K562 (cell line): ENCODE results near the gene TFF3. TPM values are rescaled to one million over a fixed set of nuclear protein-coding genes. Genes with fewer than 3 reads are reported as not detected.

Experiments used
- ATAC-seq: fragments of 200-7000 bp; cut with Tn5 transposase; 3 replicates; pipeline ENCODE4 v1.9.1; 2020; ENCODE audit warnings: moderate library complexity
- BruUV-seq: library from RNA; stranded (reverse); fragments of 400-500 nt; replicated peaks from 2 replicates; lab custom pipeline; 2021; lab: Mats Ljungman, UMichigan
- CTCF ChIA-PET: fragments of 300-600 bp; formaldehyde crosslinking; extraction: SDS; loops from one replicate; lab custom pipeline; 2021; ENCODE audit warnings: low intra/inter-chr PET ratio; lab: Yijun Ruan, JAX
- POLR2A ChIA-PET: fragments of 300-600, 350-650 bp; sonication (Branson Sonifier 250); formaldehyde crosslinking; extraction: SDS; loops from one replicate; lab custom pipeline; 2021; ENCODE audit warnings: antibody characterized with exemption, inconsistent platforms; lab: Yijun Ruan, JAX
- DNase-seq, 4 experiments: peaks; one replicate each; pipeline versions ENCODE4 v3.0.0 to v3.0.0-alpha.2; 2011 to 2018; ENCODE audit warnings: low spot score in 3 of 4, mixed read lengths in 3 of 4; ENCODE audit errors: extremely low read depth in 1 of 4
- FAIRE-seq: peaks from 2 replicates; lab custom pipeline; 2011; peaks lifted over from hg19 to GRCh38; lab: Jason Lieb, UNC
- H2AFZ ChIP-seq: 2 replicates; pipeline ENCODE4 v1.6.0; 2011; ENCODE audit warnings: low read depth, low read length, control low read depth, inconsistent platforms
- H3K27ac ChIP-seq: fragments of 200-600 bp; 3 replicates; pipeline ENCODE4 v1.8.0; 2011; ENCODE audit warnings: low read depth, mild to moderate bottlenecking, control low read depth, inconsistent platforms, low read length, moderate library complexity, mixed read lengths; ENCODE audit errors: extremely low read depth
- H3K27me3 ChIP-seq, 2 experiments: fragments of 300-600 bp in 1 of 2; 2 replicates in 1 of 2; 3 replicates in 1 of 2; pipeline versions ENCODE4 v1.6.0 to v1.8.0; 2011; ENCODE audit warnings: inconsistent platforms in 2 of 2, low read length in 2 of 2, mild to moderate bottlenecking in 1 of 2, mixed read lengths in 1 of 2, moderate library complexity in 1 of 2; ENCODE audit not compliant: control insufficient read depth in 2 of 2, insufficient read depth in 2 of 2
- H3K36me3 ChIP-seq: fragments of 300-600 bp; 3 replicates; pipeline ENCODE4 v1.8.0; 2011; ENCODE audit warnings: mild to moderate bottlenecking, low read length, inconsistent platforms; ENCODE audit not compliant: control insufficient read depth, insufficient read depth
- H3K4me1 ChIP-seq, 2 experiments: fragments of 200-600 bp in 1 of 2; replicated peaks in 1 of 2; 2 replicates in 1 of 2; 3 replicates in 1 of 2; pipeline versions ENCODE4 v1.5.1 to v1.8.0; 2011; ENCODE audit warnings: inconsistent platforms in 2 of 2, low read length in 2 of 2, mild to moderate bottlenecking in 1 of 2, mixed read lengths in 1 of 2, moderate library complexity in 1 of 2; ENCODE audit not compliant: control insufficient read depth in 2 of 2, insufficient read depth in 2 of 2
- H3K4me2 ChIP-seq: 2 replicates; pipeline ENCODE4 v1.6.1; 2011; ENCODE audit warnings: low read length, control low read depth, inconsistent platforms, mixed read lengths; ENCODE audit not compliant: insufficient read depth
- H3K4me3 ChIP-seq: fragments of 200-600 bp; sonication (generic), shearing (Covaris generic); 2 replicates; pipeline ENCODE4 v1.5.1; 2016; ENCODE audit warnings: control low read depth, inconsistent platforms
- H3K79me2 ChIP-seq: fragments of 200-600 bp; 3 replicates; pipeline ENCODE4 v1.8.0; 2011; ENCODE audit warnings: low read length, inconsistent platforms; ENCODE audit not compliant: control insufficient read depth, insufficient read depth
- H3K9ac ChIP-seq, 2 experiments: 2 replicates each; pipeline versions ENCODE4 v1.6.0 to v1.6.1; 2011; ENCODE audit warnings: low read depth in 2 of 2, low read length in 2 of 2, control low read depth in 1 of 2, inconsistent platforms in 1 of 2, mild to moderate bottlenecking in 1 of 2, mixed read lengths in 1 of 2; ENCODE audit not compliant: insufficient read depth in 1 of 2
- H3K9me1 ChIP-seq: one replicate; pipeline ENCODE4 v1.6.0; 2011; ENCODE audit warnings: inconsistent platforms, mild to moderate bottlenecking, low read length, moderate library complexity; ENCODE audit not compliant: control insufficient read depth, insufficient read depth
- H3K9me3 ChIP-seq: replicated peaks from 2 replicates; pipeline ENCODE4 v1.5.1; 2011; ENCODE audit warnings: low read depth, low read length, inconsistent platforms; ENCODE audit not compliant: control insufficient read depth, insufficient read depth
- H4K20me1 ChIP-seq: replicated peaks from 2 replicates; pipeline ENCODE4 v1.6.1; 2011; ENCODE audit warnings: low read length, inconsistent platforms, mixed read lengths; ENCODE audit not compliant: control insufficient read depth, insufficient read depth
- CREM ChIP-seq: IDR thresholded peaks from 2 replicates; pipeline ENCODE4 v1.6.1; 2014; ENCODE audit warnings: antibody characterized with exemption, low read depth
- ETV1 ChIP-seq: fragments of 450-650 bp; conservative IDR thresholded peaks from 2 replicates; pipeline ENCODE4 v1.6.1; 2016; ENCODE audit warnings: missing genetic modification characterization, control low read depth, low read depth, missing compliant biosample characterization
- FIP1L1 ChIP-seq: fragments of 200-400 bp; formaldehyde crosslinking; IDR thresholded peaks from 2 replicates; pipeline ENCODE4 v1.6.1; 2018; ENCODE audit warnings: mild to moderate bottlenecking, low read depth, low read length; ENCODE audit not compliant: poor library complexity, severe bottlenecking
- FOXM1 ChIP-seq, 2 experiments: fragments of 450-650 bp in 1 of 2; sonication (generic) in 1 of 2; formaldehyde crosslinking in 1 of 2; IDR thresholded peaks; 2 replicates each; pipeline versions ENCODE4 v1.6.1 to v1.9.0; 2017 to 2022; ENCODE audit warnings: low read depth in 2 of 2, mild to moderate bottlenecking in 2 of 2, missing genetic modification reagents in 1 of 2, moderate library complexity in 1 of 2
- HDAC2 ChIP-seq: fragments of 450-650 bp; IDR thresholded peaks from 2 replicates; pipeline ENCODE4 v1.6.1; 2016; ENCODE audit warnings: mild to moderate bottlenecking
- IRF2 ChIP-seq: sonication (generic); formaldehyde crosslinking; IDR thresholded peaks from 2 replicates; pipeline ENCODE4 v1.8.1; 2022; ENCODE audit warnings: mild to moderate bottlenecking, missing genetic modification reagents
- MIER1 ChIP-seq: fragments of 450-650 bp; IDR thresholded peaks from 2 replicates; pipeline ENCODE4 v1.6.1; 2016; ENCODE audit warnings: antibody characterized with exemption, mild to moderate bottlenecking, low read depth
- MYNN ChIP-seq, 2 experiments: sonication (generic); formaldehyde crosslinking in 1 of 2; IDR thresholded peaks; 2 replicates each; pipeline versions ENCODE4 v1.5.0 to v1.6.1; 2016 to 2020; ENCODE audit warnings: antibody characterized with exemption in 1 of 2, missing genetic modification reagents in 1 of 2
- RBM17 ChIP-seq: fragments of 200-400 bp; formaldehyde crosslinking; IDR thresholded peaks from 2 replicates; pipeline ENCODE4 v1.6.1; 2017; ENCODE audit warnings: low read depth, mild to moderate bottlenecking, low read length, borderline replicate concordance
- WHSC1 ChIP-seq: IDR thresholded peaks from one replicate; pipeline ENCODE4 v1.6.1; 2012; ENCODE audit warnings: low read length, control low read depth, inconsistent platforms
- ZFX ChIP-seq: sonication (generic); formaldehyde crosslinking; IDR thresholded peaks from 2 replicates; pipeline ENCODE4 v1.8.0; 2022; ENCODE audit warnings: mild to moderate bottlenecking, missing genetic modification reagents, moderate library complexity
- ZNF263 ChIP-seq: sonication (generic); formaldehyde crosslinking; IDR thresholded peaks from 2 replicates; pipeline ENCODE4 v1.8.0; 2022; ENCODE audit warnings: mild to moderate bottlenecking, missing genetic modification reagents, borderline replicate concordance
- ZNF282 ChIP-seq: sonication (generic); formaldehyde crosslinking; IDR thresholded peaks from 2 replicates; pipeline ENCODE4 v1.8.1; 2023; ENCODE audit warnings: missing genetic modification reagents
- ZNF79 ChIP-seq: fragments of 250-450 bp; sonication (Bioruptor Pico); IDR thresholded peaks from 2 replicates; pipeline ENCODE4 v1.4.0; 2020; ENCODE audit warnings: low read depth, mild to moderate bottlenecking, moderate library complexity
- ZNF830 ChIP-seq: fragments of 250-450 bp; sonication (Bioruptor Pico); IDR thresholded peaks from 2 replicates; pipeline ENCODE4 v1.5.0; 2021; ENCODE audit warnings: mild to moderate bottlenecking
- WGBS: fragments of 100-300 bp; shearing (Covaris generic); methylation state at CpG from one replicate; pipeline ENCODE4 v1.1.6; 2016; ENCODE audit warnings: low coverage, mixed read lengths; ENCODE audit not compliant: insufficient coverage; ENCODE audit errors: missing lambda C conversion rate; 5-methylcytosine and 5-hydroxymethylcytosine counted together
- in situ Hi-C: fragments of 300-500 bp; cut with MboI; formaldehyde crosslinking; loops from 4 replicates; pipeline ENCODE4 v1.15.0; 2018; ENCODE audit warnings: inconsistent platforms, mixed read lengths
- intact Hi-C: fragments of 100-400 bp; cut with micrococcal nuclease; formaldehyde crosslinking; loops from 2 replicates; pipeline ENCODE4 v1.14.2; 2022
- polyA plus RNA-seq, 8 experiments: library from polyadenylated mRNA; depleted of rRNA in 4 of 8; stranded (reverse) in 5 of 8; unstranded in 3 of 8; fragments of >200 nt; fragmentation: Nextera tagmentation in 2 of 8; fragmentation: Illumina TruSeq in 1 of 8; extraction: Ambion mirVana in 2 of 8; extraction: Trizol in 1 of 8; gene quantifications; 2 replicates each; pipeline versions ENCODE4 v1.2.1 to v1.2.3, GENCODE V29; 2011 to 2014; ENCODE audit warnings: inconsistent platforms in 1 of 8, missing spikeins in 1 of 8
- total RNA-seq, 7 experiments: library from RNA; depleted of rRNA in 6 of 7; stranded (reverse); fragments of >200 nt in 6 of 7; fragmentation: Illumina TruSeq in 2 of 7; extraction: Trizol in 2 of 7; gene quantifications; 2 replicates each; pipeline versions ENCODE4 v1.2.1 to v1.2.3, GENCODE V29; 2011 to 2021; ENCODE audit warnings: low replicate concordance in 1 of 7
- TF ChIP-seq, protein P1 (sequence below), 2 experiments: fragments of 250-450 bp in 1 of 2; fragments of 450-650 bp in 1 of 2; sonication (Bioruptor Pico) in 1 of 2; IDR thresholded peaks; 2 replicates each; pipeline versions ENCODE4 v1.6.1 to v1.8.0; 2016 to 2021; ENCODE audit warnings: mild to moderate bottlenecking in 2 of 2, moderate library complexity in 2 of 2, missing compliant biosample characterization in 1 of 2, missing genetic modification characterization in 1 of 2
- TF ChIP-seq, protein P2 (sequence below): sonication (generic); formaldehyde crosslinking; IDR thresholded peaks from 2 replicates; pipeline ENCODE4 v1.8.1; 2023; ENCODE audit warnings: mild to moderate bottlenecking, missing genetic modification reagents
- TF ChIP-seq, protein P3 (sequence below), 3 experiments: IDR thresholded peaks in 2 of 3; conservative IDR thresholded peaks in 1 of 3; 2 replicates each; pipeline ENCODE4 v1.5.1; 2011 to 2012; ENCODE audit warnings: low read length in 3 of 3, mild to moderate bottlenecking in 3 of 3, control low read depth in 2 of 3, improper control_type of control experiment in 1 of 3, inconsistent platforms in 1 of 3, low read depth in 1 of 3, mixed read lengths in 1 of 3, moderate library complexity in 1 of 3; ENCODE audit not compliant: insufficient read depth in 2 of 3

The TFF3 gene
- total and polyA plus RNA-seq, 9 of the 15 experiments (the other 6 are each of a cell fraction or from before 2014, with no cell fraction given): 0.78 TPM; not detected in 8

DNA sequence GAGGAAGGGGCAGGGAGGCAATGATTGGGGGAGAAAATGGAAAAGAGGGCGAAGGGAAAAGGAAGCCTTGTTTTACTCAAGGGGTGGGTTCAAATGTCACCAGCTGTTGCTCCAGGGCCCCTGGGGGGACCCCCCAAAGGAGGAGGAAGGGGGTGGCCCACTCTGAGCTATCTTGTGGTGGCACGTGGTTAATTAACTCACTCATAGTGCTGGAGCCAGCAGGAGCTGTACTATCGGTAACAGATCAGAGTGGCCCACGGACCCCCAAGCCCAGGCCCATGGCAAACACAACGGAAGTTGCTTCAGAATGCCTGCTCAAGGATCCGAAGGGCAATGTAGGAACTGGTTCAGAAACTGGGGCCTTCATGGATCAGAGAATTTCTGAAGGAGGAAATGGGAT, 28.3 kb upstream of the TFF3 start:
- no peak for FAIRE-seq
- no peak for DNase-seq
- Histone ChIP-seq H3K4me3 (no peak overlapping the region), H3K36me3 (no peaks in the 10 kb centered on the region), H3K27me3 (peaks cover 32 to 68% of the 10 kb centered on the region in 2 experiments), H3K4me2 (no peak overlapping the region), H3K4me1 (peaks cover 0 to 4% of the 10 kb centered on the region in 2 experiments; a peak in 1 of 5 replicates), H2AFZ (no peak overlapping the region), H4K20me1 (no peaks in the 10 kb centered on the region), H3K9me3 (no peaks in the 10 kb centered on the region), H3K79me2 (no peaks in the 10 kb centered on the region), H3K9ac (no peak overlapping the region), H3K9me1 (no peaks in the 10 kb centered on the region), H3K27ac (no peak overlapping the region)
- in situ Hi-C loops: no loop called here
- ATAC-seq: no peak
- BruUV-seq: no TSS peak
- WGBS: 3% methylated on average over 6 of the region's 6 CpGs
- intact Hi-C loops: no loop called here
- ChIA-PET CTCF (no interaction called here), POLR2A (no interaction called here)
- TF ChIP-seq ETV1 (tag) (no peak), CREM (no peak), ZNF263 (CRISPR knock-in tag) (no peak), FIP1L1 (no peak), IRF2 (no peak), MYNN (IDR thresholded peaks at IDR 0.05) (no peak), MYNN (CRISPR knock-in tag; IDR thresholded peaks at IDR 0.05) (no peak), HDAC2 (no peak), ZNF79 (CRISPR knock-in tag) (no peak), ZNF282 (CRISPR knock-in tag) (no peak), MIER1 (no peak), WHSC1 (no peak), FOXM1 (IDR thresholded peaks at IDR 0.05; ENCODE audit: low read depth) (no peak), FOXM1 (CRISPR knock-in tag; IDR thresholded peaks at IDR 0.05; ENCODE audit: low read depth) (no peak), ZFX (CRISPR knock-in tag) (no peak), RBM17 (no peak), ZNF830 (CRISPR knock-in tag) (no peak)
- TF ChIP-seq, protein P1, sequence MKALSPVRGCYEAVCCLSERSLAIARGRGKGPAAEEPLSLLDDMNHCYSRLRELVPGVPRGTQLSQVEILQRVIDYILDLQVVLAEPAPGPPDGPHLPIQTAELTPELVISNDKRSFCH (CRISPR knock-in tag; IDR thresholded peaks at IDR 0.05): no peak
- TF ChIP-seq, protein P1 (tag; IDR thresholded peaks at IDR 0.05): no peak
- TF ChIP-seq, protein P2, sequence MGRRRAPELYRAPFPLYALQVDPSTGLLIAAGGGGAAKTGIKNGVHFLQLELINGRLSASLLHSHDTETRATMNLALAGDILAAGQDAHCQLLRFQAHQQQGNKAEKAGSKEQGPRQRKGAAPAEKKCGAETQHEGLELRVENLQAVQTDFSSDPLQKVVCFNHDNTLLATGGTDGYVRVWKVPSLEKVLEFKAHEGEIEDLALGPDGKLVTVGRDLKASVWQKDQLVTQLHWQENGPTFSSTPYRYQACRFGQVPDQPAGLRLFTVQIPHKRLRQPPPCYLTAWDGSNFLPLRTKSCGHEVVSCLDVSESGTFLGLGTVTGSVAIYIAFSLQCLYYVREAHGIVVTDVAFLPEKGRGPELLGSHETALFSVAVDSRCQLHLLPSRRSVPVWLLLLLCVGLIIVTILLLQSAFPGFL (CRISPR knock-in tag): no peak
- TF ChIP-seq, protein P3, sequence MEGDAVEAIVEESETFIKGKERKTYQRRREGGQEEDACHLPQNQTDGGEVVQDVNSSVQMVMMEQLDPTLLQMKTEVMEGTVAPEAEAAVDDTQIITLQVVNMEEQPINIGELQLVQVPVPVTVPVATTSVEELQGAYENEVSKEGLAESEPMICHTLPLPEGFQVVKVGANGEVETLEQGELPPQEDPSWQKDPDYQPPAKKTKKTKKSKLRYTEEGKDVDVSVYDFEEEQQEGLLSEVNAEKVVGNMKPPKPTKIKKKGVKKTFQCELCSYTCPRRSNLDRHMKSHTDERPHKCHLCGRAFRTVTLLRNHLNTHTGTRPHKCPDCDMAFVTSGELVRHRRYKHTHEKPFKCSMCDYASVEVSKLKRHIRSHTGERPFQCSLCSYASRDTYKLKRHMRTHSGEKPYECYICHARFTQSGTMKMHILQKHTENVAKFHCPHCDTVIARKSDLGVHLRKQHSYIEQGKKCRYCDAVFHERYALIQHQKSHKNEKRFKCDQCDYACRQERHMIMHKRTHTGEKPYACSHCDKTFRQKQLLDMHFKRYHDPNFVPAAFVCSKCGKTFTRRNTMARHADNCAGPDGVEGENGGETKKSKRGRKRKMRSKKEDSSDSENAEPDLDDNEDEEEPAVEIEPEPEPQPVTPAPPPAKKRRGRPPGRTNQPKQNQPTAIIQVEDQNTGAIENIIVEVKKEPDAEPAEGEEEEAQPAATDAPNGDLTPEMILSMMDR (IDR thresholded peaks at IDR 0.05 in 2 of 3, conservative IDR thresholded peaks at IDR 0.05 in 1 of 3; ENCODE audit: insufficient read depth in 2 of 3, low read depth in 1 of 3, low read length in 3 of 3): no peak
